GM23248 (cell line): ENCODE results near the gene FAM3D. TPM values are rescaled to one million over a fixed set of nuclear protein-coding genes. Genes with fewer than 3 reads are reported as not detected.

Experiments
- DNase-seq: peaks from one replicate; pipeline ENCODE4 v3.0.0-alpha.2; 2015
- H2AFZ ChIP-seq: fragments of 200-600 bp; sonication (generic); 2 replicates; pipeline ENCODE4 v1.6.1; 2016; ENCODE audit warnings: antibody characterized with exemption
- H3F3A ChIP-seq: fragments of 200-600 bp; sonication (generic); 2 replicates; pipeline ENCODE4 v1.6.1; 2016; ENCODE audit warnings: mild to moderate bottlenecking, antibody characterized with exemption, mixed run types; ENCODE audit not compliant: insufficient read depth
- H3K27ac ChIP-seq: fragments of 200-600 bp; sonication (generic); 2 replicates; pipeline ENCODE4 v1.5.1; 2016; ENCODE audit warnings: mild to moderate bottlenecking
- H3K27me3 ChIP-seq: fragments of 200-600 bp; sonication (generic); replicated peaks from 2 replicates; pipeline ENCODE4 v1.6.1; 2016; ENCODE audit warnings: mild to moderate bottlenecking; ENCODE audit not compliant: insufficient read depth
- H3K36me3 ChIP-seq: fragments of 200-600 bp; sonication (generic); 2 replicates; pipeline ENCODE4 v1.6.1; 2016; ENCODE audit warnings: low read depth, mild to moderate bottlenecking
- H3K4me1 ChIP-seq: fragments of 200-600 bp; sonication (generic); 2 replicates; pipeline ENCODE4 v1.6.1; 2016; ENCODE audit warnings: mild to moderate bottlenecking; ENCODE audit not compliant: insufficient read depth
- H3K4me2 ChIP-seq: fragments of 200-600 bp; sonication (generic); one replicate; pipeline ENCODE4 v1.6.1; 2016; ENCODE audit warnings: mild to moderate bottlenecking; ENCODE audit not compliant: unreplicated experiment
- H3K4me3 ChIP-seq: fragments of 200-600 bp; sonication (generic); 2 replicates; pipeline ENCODE4 v1.5.1; 2016; ENCODE audit warnings: mild to moderate bottlenecking
- H3K79me2 ChIP-seq: fragments of 200-600 bp; sonication (generic); 2 replicates; pipeline ENCODE4 v1.6.1; 2016; ENCODE audit warnings: mild to moderate bottlenecking; ENCODE audit not compliant: insufficient read depth
- H3K9ac ChIP-seq: fragments of 200-600 bp; sonication (generic); 2 replicates; pipeline ENCODE4 v1.6.1; 2016; ENCODE audit warnings: mild to moderate bottlenecking
- H3K9me2 ChIP-seq: fragments of 200-600 bp; sonication (generic); 2 replicates; pipeline ENCODE4 v1.6.1; 2016; ENCODE audit warnings: mixed run types, mild to moderate bottlenecking, moderate library complexity; ENCODE audit not compliant: insufficient read depth
- H3K9me3 ChIP-seq: fragments of 200-600 bp; sonication (generic); one replicate; pipeline ENCODE4 v1.6.1; 2017; ENCODE audit warnings: low read depth
- H4K20me1 ChIP-seq: fragments of 200-600 bp; sonication (generic); 2 replicates; pipeline ENCODE4 v1.6.0; 2016; ENCODE audit not compliant: insufficient read depth
- EZH2 ChIP-seq: fragments of 200-600 bp; sonication (generic); IDR thresholded peaks from 2 replicates; pipeline ENCODE4 v1.6.1; 2018; ENCODE audit warnings: antibody characterized with exemption, mild to moderate bottlenecking; ENCODE audit not compliant: insufficient read depth, poor library complexity, severe bottlenecking
- EZH2phosphoT487 ChIP-seq: fragments of 200-600 bp; sonication (generic); IDR thresholded peaks from 2 replicates; pipeline ENCODE4 v1.6.1; 2018; ENCODE audit warnings: antibody characterized with exemption, moderate library complexity, mild to moderate bottlenecking, low read depth; ENCODE audit not compliant: insufficient read depth
- WGBS, 2 experiments: methylation state at CpG; one replicate each; pipeline ENCODE4 v1.1.6; 2015 to 2017; ENCODE audit warnings: low lambda C conversion rate in 2 of 2, low coverage in 1 of 2; ENCODE audit errors: missing lambda C conversion rate in 2 of 2; 5-methylcytosine and 5-hydroxymethylcytosine counted together
- in situ Hi-C: fragments of 300-500 bp; cut with MboI; formaldehyde crosslinking; loops from 2 replicates; pipeline ENCODE4 v1.15.0; 2020
- polyA plus RNA-seq: library from polyadenylated mRNA; unstranded; fragments of >200 nt; fragmentation: Nextera tagmentation; extraction: Ambion mirVana; gene quantifications from 2 replicates; pipeline ENCODE4 v1.2.1, GENCODE V29; 2016
- total RNA-seq: library from RNA; depleted of rRNA; stranded (reverse); fragments of >200 nt; shearing (Covaris generic); gene quantifications from 2 replicates; pipeline ENCODE4 v1.2.3, GENCODE V29; 2014

The FAM3D gene
- total and polyA plus RNA-seq, 2 experiments from 2014 or later, result not detected

GRCh38 chr3:58640700-58641372 is 25.7 kb downstream of the FAM3D start:
- peak; percentile 85 for DNase-seq
- in situ Hi-C loops, result no loop called here
- peak overlapping the region; percentile 42; the same call in 1 of the 2 replicates for H3K4me3 ChIP-seq
- no peaks in the 10 kb centered on the region for H3K27me3 ChIP-seq
- H3K79me2 ChIP-seq, result no peaks in the 10 kb centered on the region
- H4K20me1 ChIP-seq, result no peaks in the 10 kb centered on the region
- H3K36me3 ChIP-seq, result no peaks in the 10 kb centered on the region
- 14 to 18% methylated on average over 24 to 25 of the region's 25 CpGs for WGBS, 2 experiments
- no peak overlapping the region for H3K9ac ChIP-seq
- H3K9me3 ChIP-seq, result no peaks in the 10 kb centered on the region
- no peak for TF ChIP-seq EZH2phosphoT487
- TF ChIP-seq EZH2, result no peak
- H3K9me2 ChIP-seq, result no peaks in the 10 kb centered on the region
- peak overlapping the region; percentile 38 for H3K4me2 ChIP-seq
- H3K27ac ChIP-seq, result no peak overlapping the region
- no peak overlapping the region for H2AFZ ChIP-seq
- 0 out of 2 replicates have a peak, but pooled peaks cover 10% of the 10 kb centered on the region for H3K4me1 ChIP-seq
- H3F3A ChIP-seq, result no peaks in the 10 kb centered on the region

GRCh38 chr3:58639842-58640241 is 26.7 kb downstream of the FAM3D start:
- H3K4me3 ChIP-seq, result no peak overlapping the region
- no peaks in the 10 kb centered on the region for H3K27me3 ChIP-seq
- H3K9me2 ChIP-seq, result no peaks in the 10 kb centered on the region
- no peak overlapping the region for H2AFZ ChIP-seq
- no peak for TF ChIP-seq EZH2
- TF ChIP-seq EZH2phosphoT487, result no peak
- no peaks in the 10 kb centered on the region for H3K79me2 ChIP-seq
- H3K9ac ChIP-seq, result no peak overlapping the region
- no peak overlapping the region for H3K27ac ChIP-seq
- in situ Hi-C loops, result no loop called here
- H3F3A ChIP-seq, result no peaks in the 10 kb centered on the region
- no peaks in the 10 kb centered on the region for H3K36me3 ChIP-seq
- WGBS, 2 experiments, result 64 to 67% methylated on average over 10 of the region's 10 CpGs
- H4K20me1 ChIP-seq, result no peaks in the 10 kb centered on the region
- no peak overlapping the region for H3K4me2 ChIP-seq
- H3K4me1 ChIP-seq, result 0 out of 2 replicates have a peak, but pooled peaks cover 10% of the 10 kb centered on the region
- no peaks in the 10 kb centered on the region for H3K9me3 ChIP-seq
- no peak for DNase-seq

GRCh38 chr3:58639001-58639400 is 27.6 kb downstream of the FAM3D start:
- DNase-seq, result peak; percentile 27

DNA sequence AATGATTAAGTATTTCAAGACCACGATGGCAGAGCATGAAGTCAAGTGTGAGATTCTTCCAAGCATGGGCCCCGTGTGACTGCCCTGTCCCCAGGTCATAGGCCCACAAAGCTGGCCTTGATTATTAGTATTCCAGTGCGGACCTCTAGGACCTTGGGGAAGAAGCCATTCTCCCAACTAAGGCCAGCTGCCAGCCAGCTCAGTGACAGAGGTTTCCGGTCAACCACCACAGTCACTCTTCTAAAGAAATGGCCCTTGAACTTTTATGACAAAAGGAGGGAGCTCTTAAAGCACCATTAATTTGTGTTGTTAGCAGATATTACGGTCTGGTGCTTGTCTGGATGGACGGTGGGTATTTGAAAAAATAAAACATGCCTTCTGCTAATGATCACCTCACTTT is 28.0 kb downstream of the FAM3D start:
- Histone ChIP-seq H4K20me1 (no peaks in the 10 kb centered on the region), H3K4me1 (0 out of 2 replicates have a peak, but pooled peaks cover 10% of the 10 kb centered on the region), H3K27ac (no peak overlapping the region), H3K9me3 (no peaks in the 10 kb centered on the region), H3K79me2 (no peaks in the 10 kb centered on the region), H3K27me3 (no peaks in the 10 kb centered on the region), H2AFZ (no peak overlapping the region), H3K4me2 (no peak overlapping the region), H3F3A (no peaks in the 10 kb centered on the region), H3K4me3 (no peak overlapping the region), H3K36me3 (no peaks in the 10 kb centered on the region), H3K9me2 (no peaks in the 10 kb centered on the region), H3K9ac (no peak overlapping the region)
- no peak for DNase-seq
- WGBS, 2 experiments, result 62 to 67% methylated on average over 6 of the region's 6 CpGs
- no peak for TF ChIP-seq EZH2phosphoT487
- no peak for TF ChIP-seq EZH2
- in situ Hi-C loops, result no loop called here

More at GRCh38 chr3:58639001-58639400, 27.6 kb downstream of the FAM3D start:
- 0 out of 2 replicates have a peak, but pooled peaks cover 10% of the 10 kb centered on the region for H3K4me1 ChIP-seq
- in situ Hi-C loops, result no loop called here
- H3K9me2 ChIP-seq, result no peaks in the 10 kb centered on the region
- H4K20me1 ChIP-seq, result no peaks in the 10 kb centered on the region
- no peak overlapping the region for H3K4me2 ChIP-seq
- no peaks in the 10 kb centered on the region for H3K9me3 ChIP-seq
- no peak overlapping the region for H3K4me3 ChIP-seq
- WGBS, 2 experiments, result 24 to 27% methylated on average over 4 of the region's 4 CpGs
- no peaks in the 10 kb centered on the region for H3K79me2 ChIP-seq
- H3K9ac ChIP-seq, result no peak overlapping the region
- no peaks in the 10 kb centered on the region for H3K36me3 ChIP-seq
- no peaks in the 10 kb centered on the region for H3K27me3 ChIP-seq
- H3K27ac ChIP-seq, result no peak overlapping the region
- H2AFZ ChIP-seq, result no peak overlapping the region
- TF ChIP-seq EZH2 (no peak), EZH2phosphoT487 (no peak)
- H3F3A ChIP-seq, result no peaks in the 10 kb centered on the region
